Stimulated activated naive B cell treated with anti-CD40 and anti-IgM and Interleukin-4, amounts not matched to agents 10 μg/mL and 1 μg/mL and 100 μg/mL, for 72 hours (primary cell): ENCODE data around the gene IL1RL1.
A peak's percentile ranks its signal among the peaks of the same experiment; 100 is the strongest.
"Not testable (repeated sequence)": the region's sequence is repeated elsewhere in the genome, so short reads cannot be mapped to it uniquely, and the experiment has no call there.

ENCODE experiments used
- ATAC-seq, 2 donors: fragments of 150-1000 bp; cut with Tn5 transposase; replicated peaks; 2 replicates each; pipeline ENCODE4 v1.10.0; 2021; ENCODE audit warnings: moderate library complexity in 1 of 2
- DNase-seq: peaks from one replicate; pipeline ENCODE4 v3.0.0; 2021
- H3K27ac Mint-ChIP-seq: one replicate; pipeline ENCODE4 v1.8.0; 2022; ENCODE audit warnings: mild to moderate bottlenecking, mixed read lengths
- H3K27me3 Mint-ChIP-seq, 2 donors: one replicate each; pipeline ENCODE4 v1.8.0; 2022; ENCODE audit warnings: mixed read lengths in 2 of 2
- H3K36me3 Mint-ChIP-seq, 2 donors: one replicate each; pipeline ENCODE4 v1.8.0; 2022; ENCODE audit warnings: mixed read lengths in 2 of 2, mild to moderate bottlenecking in 1 of 2
- H3K4me1 Mint-ChIP-seq, 2 donors: one replicate each; pipeline ENCODE4 v1.8.0; 2022; ENCODE audit warnings: mixed read lengths in 2 of 2, mild to moderate bottlenecking in 1 of 2
- H3K4me3 Mint-ChIP-seq, 2 donors: one replicate each; pipeline ENCODE4 v1.8.0; 2022; ENCODE audit warnings: mild to moderate bottlenecking in 2 of 2, mixed read lengths in 2 of 2, moderate library complexity in 1 of 2
- H3K9me3 Mint-ChIP-seq, 2 donors: one replicate each; pipeline ENCODE4 v1.8.0; 2022; ENCODE audit warnings: mixed read lengths in 2 of 2, mild to moderate bottlenecking in 1 of 2

IL1RL1 gene

DNA sequence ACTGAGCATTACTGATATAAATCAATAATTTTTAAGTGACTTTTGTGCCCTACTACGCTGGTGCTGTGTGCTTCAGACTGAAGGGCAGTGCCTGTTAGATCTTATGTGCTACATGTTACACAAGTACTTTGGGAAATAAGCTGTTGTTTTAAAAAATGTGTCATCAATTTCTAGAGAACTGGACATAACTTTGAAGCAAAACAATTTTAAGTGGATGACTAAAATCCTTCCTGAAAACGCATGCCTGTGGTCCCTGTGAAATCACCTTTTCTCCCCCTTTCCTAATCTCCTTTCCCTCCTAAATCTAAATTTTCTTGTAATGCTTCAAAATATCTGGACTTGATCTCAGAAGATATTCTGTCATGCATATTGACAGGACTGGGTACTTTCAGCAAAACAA lies 7.1 kb upstream of the IL1RL1 start:
- H3K9me3 Mint-ChIP-seq, result no peaks in the 10 kb centered on the region
- no peaks in the 10 kb centered on the region for H3K36me3 Mint-ChIP-seq
- H3K27me3 Mint-ChIP-seq, result peaks cover 29 to 38% of the 10 kb centered on the region in 2 donors
- H3K4me3 Mint-ChIP-seq, result peak overlapping the region in 1 of 2 donors; percentile 12
- DNase-seq (no peak), ATAC-seq (no peak)
- peaks cover 15 to 28% of the 10 kb centered on the region in 2 donors for H3K4me1 Mint-ChIP-seq
- no peak overlapping the region for H3K27ac Mint-ChIP-seq

DNA sequence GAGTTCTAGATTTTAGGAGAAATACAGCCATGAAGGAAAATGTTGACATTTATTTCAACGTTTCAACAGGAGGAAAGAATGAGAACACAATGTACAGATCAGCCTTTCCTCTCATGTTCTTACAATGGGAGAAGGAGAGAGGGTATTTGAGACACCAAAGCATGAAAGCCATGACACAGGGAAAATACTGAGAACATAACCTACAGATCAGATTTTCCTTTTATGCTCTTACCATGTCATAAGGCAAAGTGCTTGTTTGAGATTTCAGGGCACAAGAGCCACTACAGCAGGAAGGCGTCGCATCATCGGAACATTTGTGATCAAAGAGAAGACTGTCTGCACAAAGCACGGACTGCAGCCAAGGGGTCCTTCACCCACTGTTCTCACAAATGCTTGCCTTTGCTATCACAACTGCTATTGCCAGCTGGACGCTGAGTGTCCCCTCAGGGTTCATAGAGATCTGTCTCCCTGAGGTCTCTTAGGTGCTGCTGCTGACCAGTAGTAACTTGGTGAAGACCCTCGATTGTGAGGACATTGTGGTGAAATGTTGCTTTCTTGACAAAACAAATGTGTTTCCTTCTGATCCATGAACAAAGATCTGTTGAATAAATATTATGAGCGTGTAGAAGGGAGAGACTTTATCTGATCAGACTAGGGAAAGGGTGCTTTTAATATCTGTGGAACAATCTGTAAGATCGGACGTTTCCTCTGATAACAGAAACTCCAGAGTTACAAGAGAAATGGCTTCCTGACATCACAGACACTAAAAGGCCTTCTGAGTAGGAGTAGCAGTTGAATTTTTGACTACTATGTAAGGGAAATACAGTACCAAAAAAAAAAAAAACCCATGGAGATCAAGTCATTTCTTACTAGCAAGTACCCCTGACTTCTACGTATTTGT lies 6.4 kb upstream of the IL1RL1 start:
- Mint-ChIP-seq H3K36me3 (no peaks in the 10 kb centered on the region), H3K4me3 (no peak overlapping the region), H3K9me3 (no peaks in the 10 kb centered on the region), H3K4me1 (peaks cover 15 to 28% of the 10 kb centered on the region in 2 donors), H3K27ac (no peak overlapping the region), H3K27me3 (peaks cover 34 to 35% of the 10 kb centered on the region in 2 donors)
- DNase-seq, result no peak
- ATAC-seq, result no peak

DNA sequence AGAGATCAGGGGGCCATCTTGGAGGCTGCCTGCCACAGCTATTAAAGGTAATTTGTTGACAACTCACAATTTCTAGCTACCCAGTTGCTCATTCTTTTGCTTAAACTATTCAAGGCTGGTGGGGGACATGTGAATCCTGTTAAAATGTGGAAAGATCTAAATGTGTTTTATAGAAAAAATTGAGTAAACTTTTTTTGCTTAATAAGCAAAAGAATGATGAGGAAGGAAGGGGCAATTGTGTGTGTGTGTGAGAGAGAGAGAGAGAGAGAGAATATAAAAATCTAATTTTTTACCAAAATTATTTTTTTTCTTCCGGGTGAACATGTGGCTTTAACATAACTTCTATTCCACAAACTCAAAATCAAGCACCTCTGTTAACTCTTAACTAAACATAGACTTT lies 5.2 kb upstream of the IL1RL1 start:
- Mint-ChIP-seq H3K4me3 (no peak overlapping the region), H3K36me3 (no peaks in the 10 kb centered on the region)

DNA sequence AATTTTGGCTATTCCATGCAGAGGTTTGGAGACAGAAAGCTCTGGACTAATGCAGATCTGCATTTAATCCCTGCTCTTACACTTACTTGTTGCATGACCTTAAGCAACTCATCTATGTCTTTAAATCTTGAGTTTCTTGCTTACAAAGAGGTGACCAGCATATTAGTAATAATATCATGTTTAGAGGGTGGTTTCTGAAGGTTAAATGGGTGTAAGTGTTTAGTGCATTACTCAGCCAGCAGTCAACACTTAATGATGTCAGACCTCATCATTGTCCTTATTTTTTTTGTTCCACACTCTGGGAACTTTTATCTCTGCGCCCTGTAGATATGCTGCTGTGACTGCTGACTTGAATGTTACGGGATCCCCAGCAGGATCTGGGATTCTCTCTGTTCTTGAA lies 1.7 kb downstream of the IL1RL1 start:
- no peak for ATAC-seq
- no peaks in the 10 kb centered on the region for H3K36me3 Mint-ChIP-seq
- H3K9me3 Mint-ChIP-seq, result no peaks in the 10 kb centered on the region
- H3K27me3 Mint-ChIP-seq, result peaks cover 6 to 11% of the 10 kb centered on the region in 2 donors
- H3K27ac Mint-ChIP-seq, result no peak overlapping the region
- H3K4me3 Mint-ChIP-seq, result no peak overlapping the region
- H3K4me1 Mint-ChIP-seq, result no peaks in the 10 kb centered on the region
- DNase-seq, result no peak

More for the DNA sequence above, 5.2 kb upstream of the IL1RL1 start:
- DNase-seq (no peak), ATAC-seq (no peak)
- no peaks in the 10 kb centered on the region for H3K9me3 Mint-ChIP-seq
- H3K27ac Mint-ChIP-seq, result no peak overlapping the region
- H3K4me1 Mint-ChIP-seq, result peaks cover 14 to 25% of the 10 kb centered on the region in 2 donors
- H3K27me3 Mint-ChIP-seq, result peaks cover 29 to 35% of the 10 kb centered on the region in 2 donors

DNA sequence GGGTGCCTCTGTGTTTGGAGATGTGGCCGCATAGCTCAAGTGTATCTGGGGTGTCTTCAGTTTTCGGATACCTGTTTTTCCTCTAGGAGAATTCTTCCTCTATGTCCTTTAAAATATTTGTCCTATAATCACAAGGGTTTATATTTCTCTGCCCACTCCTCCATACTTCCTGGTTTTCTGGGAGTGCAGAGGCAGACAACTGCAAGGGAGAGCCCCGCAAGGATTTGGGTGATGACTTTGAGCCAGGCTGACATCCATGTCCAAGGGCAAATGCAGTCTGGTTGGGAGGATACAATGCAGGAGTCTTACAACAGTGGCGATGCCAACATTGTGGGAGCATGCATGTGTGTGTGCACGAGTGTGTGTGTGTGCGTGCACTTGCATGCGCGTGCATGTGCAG lies 2.1 kb downstream of the IL1RL1 start:
- no peak overlapping the region for H3K27ac Mint-ChIP-seq
- no peak overlapping the region for H3K4me3 Mint-ChIP-seq
- no peak for ATAC-seq
- H3K36me3 Mint-ChIP-seq, result no peaks in the 10 kb centered on the region
- no peaks in the 10 kb centered on the region for H3K4me1 Mint-ChIP-seq
- H3K27me3 Mint-ChIP-seq, result peaks cover 2 to 11% of the 10 kb centered on the region in 2 donors
- DNase-seq, result no peak
- no peaks in the 10 kb centered on the region for H3K9me3 Mint-ChIP-seq

DNA sequence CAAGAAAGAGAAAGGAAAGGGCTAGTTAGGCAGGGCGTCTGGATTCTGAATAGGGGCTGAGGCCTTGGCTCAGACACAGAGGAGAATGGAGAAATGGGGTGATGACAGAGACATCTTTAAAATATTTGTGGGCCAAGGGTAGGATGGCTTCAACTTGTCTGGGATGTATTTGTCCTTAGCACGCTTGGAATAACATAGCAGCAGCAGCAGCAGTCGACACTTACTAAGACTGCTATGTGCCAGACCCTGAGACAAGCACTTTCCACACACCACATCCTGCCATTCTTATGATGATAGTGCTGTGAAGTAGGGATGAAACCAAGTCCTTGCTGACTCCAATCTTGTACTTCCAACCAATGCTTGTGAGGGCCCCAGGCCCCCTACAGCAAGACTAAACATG lies 2.6 kb downstream of the IL1RL1 start:
- Mint-ChIP-seq H3K36me3 (no peaks in the 10 kb centered on the region), H3K4me3 (no peak overlapping the region), H3K9me3 (no peaks in the 10 kb centered on the region), H3K4me1 (no peaks in the 10 kb centered on the region), H3K27me3 (peaks cover 0 to 11% of the 10 kb centered on the region in 2 donors), H3K27ac (no peak overlapping the region)
- no peak for ATAC-seq
- DNase-seq, result no peak

DNA sequence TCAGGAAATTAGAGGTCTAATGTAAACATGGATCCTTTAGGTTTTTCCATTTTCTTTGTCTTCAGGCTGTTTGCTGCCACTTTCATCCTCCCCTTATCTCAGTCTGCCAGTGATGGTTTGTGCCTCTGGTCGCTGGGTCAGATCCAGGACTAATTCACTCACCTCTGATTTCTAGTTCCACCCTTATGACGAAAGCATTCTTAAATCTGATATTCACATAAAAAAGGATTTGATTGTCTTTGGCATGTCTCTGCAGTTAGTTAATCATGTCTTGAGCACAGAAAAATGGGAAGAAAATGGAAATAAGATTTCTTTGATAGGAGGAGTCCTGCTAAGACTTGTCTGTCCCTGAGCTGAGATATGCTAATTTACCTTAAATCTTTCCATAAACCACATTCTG lies 4.6 kb downstream of the IL1RL1 start:
- Mint-ChIP-seq H3K4me1 (no peaks in the 10 kb centered on the region), H3K36me3 (no peaks in the 10 kb centered on the region), H3K4me3 (no peak overlapping the region), H3K27me3 (no peaks in the 10 kb centered on the region), H3K27ac (no peak overlapping the region), H3K9me3 (no peaks in the 10 kb centered on the region)
- DNase-seq (no peak), ATAC-seq (no peak)

DNA sequence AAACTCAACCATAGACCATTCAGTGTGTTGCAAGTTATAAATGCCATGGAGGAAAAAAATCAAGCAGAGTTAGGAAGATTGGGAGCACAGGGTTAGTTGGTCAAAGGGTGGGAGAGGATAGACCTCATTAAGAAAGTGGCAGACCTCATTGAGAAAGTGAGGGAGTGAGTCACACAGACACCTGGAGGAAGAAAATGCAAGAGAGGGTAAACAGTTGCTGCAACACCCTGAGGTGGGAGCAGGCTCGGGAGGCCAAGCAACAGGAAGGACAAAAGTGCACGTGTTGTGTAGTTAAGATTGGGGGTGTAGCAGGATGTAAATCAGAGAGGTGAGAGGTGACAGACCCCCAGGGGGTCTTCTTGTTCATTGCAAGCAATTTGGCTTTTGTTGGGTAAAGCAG lies 6.4 kb downstream of the IL1RL1 start:
- H3K9me3 Mint-ChIP-seq, result no peaks in the 10 kb centered on the region
- no peak overlapping the region for H3K4me3 Mint-ChIP-seq
- no peaks in the 10 kb centered on the region for H3K36me3 Mint-ChIP-seq
- ATAC-seq (no peak), DNase-seq (no peak)
- H3K4me1 Mint-ChIP-seq, result no peaks in the 10 kb centered on the region
- no peak overlapping the region for H3K27ac Mint-ChIP-seq
- H3K27me3 Mint-ChIP-seq, result peaks cover 0 to 4% of the 10 kb centered on the region in 2 donors

DNA sequence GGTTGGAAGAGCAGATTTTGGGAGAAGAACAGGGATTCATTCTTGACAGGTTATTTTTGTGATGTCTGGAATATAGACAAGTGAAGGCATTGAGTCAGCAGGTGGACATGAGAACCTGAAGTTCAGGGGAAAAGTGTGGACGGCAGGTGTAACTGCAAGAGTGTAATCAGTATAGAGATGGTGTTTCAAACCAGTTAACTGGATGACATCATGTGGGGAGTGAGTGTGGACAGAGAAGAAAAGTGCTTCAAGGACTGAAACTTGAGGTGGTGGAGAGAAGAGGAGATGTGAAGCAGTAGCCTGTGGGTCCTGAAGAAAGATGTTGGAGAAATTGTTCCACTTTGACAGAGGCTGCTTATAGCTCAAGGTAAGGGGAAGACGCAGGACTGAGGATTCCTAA lies 7.1 kb downstream of the IL1RL1 start:
- H3K9me3 Mint-ChIP-seq, result peaks cover 0 to 1% of the 10 kb centered on the region in 2 donors
- H3K27me3 Mint-ChIP-seq, result peaks cover 0 to 4% of the 10 kb centered on the region in 2 donors
- DNase-seq (no peak), ATAC-seq (no peak)
- H3K4me1 Mint-ChIP-seq, result no peaks in the 10 kb centered on the region
- H3K4me3 Mint-ChIP-seq, result no peak overlapping the region
- H3K27ac Mint-ChIP-seq, result no peak overlapping the region
- no peaks in the 10 kb centered on the region for H3K36me3 Mint-ChIP-seq

DNA sequence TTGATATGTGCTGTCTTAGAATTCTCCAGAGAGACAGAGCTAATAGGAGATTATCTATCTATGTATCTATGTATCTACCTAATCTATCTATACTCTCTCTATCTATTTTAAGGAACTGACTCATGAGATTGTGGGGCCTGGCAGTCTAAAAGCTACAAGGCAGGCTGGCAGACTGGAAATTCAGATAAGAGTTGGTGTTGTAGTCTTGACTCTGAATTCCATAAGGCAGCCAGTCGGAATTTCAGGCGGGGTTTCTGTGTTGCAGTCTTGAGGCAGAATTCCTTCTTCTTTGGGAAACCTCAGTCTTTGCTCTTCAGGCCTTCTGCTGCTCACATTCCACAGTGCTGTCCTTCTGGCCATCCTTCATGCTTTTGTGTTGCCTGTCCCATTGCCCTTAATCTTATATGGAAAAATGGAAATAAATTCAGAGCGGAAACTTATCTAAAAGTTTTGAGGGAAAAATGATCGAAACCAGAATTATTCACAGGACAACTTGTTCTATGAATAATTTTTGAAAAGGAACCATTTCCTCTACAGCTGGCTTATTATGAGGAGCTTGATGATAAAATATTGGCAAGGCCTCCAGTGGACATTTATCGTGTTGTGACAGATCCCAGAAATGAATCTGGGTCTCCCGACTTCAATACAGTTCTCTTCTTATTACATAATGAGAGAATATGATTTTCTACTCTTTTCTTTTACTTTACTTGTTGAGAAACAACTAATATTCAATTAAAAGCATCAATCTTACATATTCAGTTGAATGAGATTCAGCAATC lies 10.8 kb downstream of the IL1RL1 start:
- peaks cover 0 to 1% of the 10 kb centered on the region in 2 donors for H3K9me3 Mint-ChIP-seq
- ATAC-seq, result no peak
- DNase-seq, result no peak
- no peak overlapping the region for H3K27ac Mint-ChIP-seq
- H3K4me3 Mint-ChIP-seq, result no peak overlapping the region
- no peaks in the 10 kb centered on the region for H3K36me3 Mint-ChIP-seq
- H3K27me3 Mint-ChIP-seq, result peaks cover 8 to 17% of the 10 kb centered on the region in 2 donors
- H3K4me1 Mint-ChIP-seq, result peaks cover 0 to 2% of the 10 kb centered on the region in 2 donors

DNA sequence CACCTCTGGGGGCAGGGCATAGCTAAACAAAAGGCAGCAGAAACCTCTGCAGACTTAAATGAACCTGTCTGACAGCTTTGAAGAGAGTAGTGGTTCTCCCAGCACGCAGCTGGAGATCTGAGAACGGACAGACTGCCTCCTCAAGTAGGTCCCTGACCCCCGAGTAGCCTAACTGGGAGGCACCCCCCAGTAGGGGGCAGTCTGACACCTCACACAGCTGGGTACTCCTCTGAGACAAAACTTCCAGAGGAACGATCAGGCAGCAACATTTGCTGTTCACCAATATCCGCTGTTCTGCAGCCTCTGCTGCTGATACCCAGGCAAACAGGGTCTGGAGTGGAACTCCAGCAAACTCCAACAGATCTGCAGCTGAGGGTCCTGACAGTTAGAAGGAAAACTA lies 13.6 kb downstream of the IL1RL1 start:
- DNase-seq, H3K36me3 Mint-ChIP-seq: not testable (repeated sequence)

DNA sequence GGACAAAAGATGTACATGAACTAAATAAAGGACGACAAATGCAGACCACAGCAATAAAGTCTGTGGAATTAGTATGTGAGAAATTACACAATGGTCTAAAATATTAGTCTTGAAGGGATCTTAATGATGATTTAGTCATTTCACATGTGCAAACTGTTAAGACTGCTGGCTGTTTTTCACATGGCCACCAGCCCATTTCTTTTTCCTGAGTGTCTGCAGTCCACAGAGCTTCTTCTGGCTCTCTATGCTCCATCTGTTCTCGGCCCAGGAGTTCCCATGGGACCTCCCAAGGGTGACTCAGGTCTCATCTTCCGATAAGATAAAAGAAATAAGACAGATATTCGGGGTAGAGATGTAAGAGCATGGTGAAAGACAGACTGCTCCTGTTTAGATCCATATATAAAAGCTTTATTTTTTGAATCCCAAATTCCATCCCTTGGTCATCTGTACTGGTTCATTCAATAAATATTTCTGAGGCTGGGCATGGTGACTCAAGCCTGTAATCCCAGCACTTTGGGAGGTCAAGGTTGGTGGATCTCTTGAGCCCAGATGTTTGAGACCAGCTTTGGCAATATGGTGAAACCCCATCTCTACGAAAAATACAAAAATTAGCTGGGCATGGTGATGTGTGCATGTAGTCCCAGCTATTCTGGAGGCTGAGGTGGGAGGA lies 20.1 kb downstream of the IL1RL1 start:
- H3K9me3 Mint-ChIP-seq, result peaks cover 0 to 1% of the 10 kb centered on the region in 2 donors
- H3K27me3 Mint-ChIP-seq, result peaks cover 23 to 26% of the 10 kb centered on the region in 2 donors
- no peak overlapping the region for H3K4me3 Mint-ChIP-seq
- H3K36me3 Mint-ChIP-seq, result no peaks in the 10 kb centered on the region
- H3K4me1 Mint-ChIP-seq, result no peaks in the 10 kb centered on the region
- no peak overlapping the region for H3K27ac Mint-ChIP-seq
- no peak for DNase-seq
- no peak for ATAC-seq

More for the DNA sequence above, 13.6 kb downstream of the IL1RL1 start:
- not testable (repeated sequence) for H3K27ac Mint-ChIP-seq, H3K4me3 Mint-ChIP-seq, H3K4me1 Mint-ChIP-seq, ATAC-seq, H3K9me3 Mint-ChIP-seq
- peaks cover 13 to 23% of the 10 kb centered on the region in 2 donors for H3K27me3 Mint-ChIP-seq

DNA sequence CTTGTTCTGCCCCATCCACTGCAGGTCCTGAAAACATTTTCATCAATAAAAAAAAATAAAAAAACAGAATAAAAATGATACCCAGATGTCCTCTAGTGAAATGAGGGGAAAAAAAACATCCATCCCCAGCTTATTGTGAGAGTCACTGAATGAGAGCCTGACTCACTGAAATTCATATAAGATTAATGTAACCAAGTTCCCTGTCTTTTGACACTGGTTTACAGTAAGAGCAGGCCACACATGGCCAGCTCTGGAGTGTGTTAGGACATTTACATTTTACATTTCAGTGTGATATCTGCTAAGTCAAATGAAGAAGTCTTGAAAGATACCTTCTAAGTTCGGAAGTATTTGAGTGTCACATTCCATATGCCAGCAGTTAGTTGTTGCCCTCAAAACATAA lies 23.1 kb downstream of the IL1RL1 start:
- no peaks in the 10 kb centered on the region for H3K36me3 Mint-ChIP-seq
- no peak overlapping the region for H3K4me3 Mint-ChIP-seq
- no peaks in the 10 kb centered on the region for H3K4me1 Mint-ChIP-seq
- H3K9me3 Mint-ChIP-seq, result peaks cover 0 to 1% of the 10 kb centered on the region in 2 donors
- H3K27ac Mint-ChIP-seq, result no peak overlapping the region
- ATAC-seq (no peak), DNase-seq (no peak)
- H3K27me3 Mint-ChIP-seq, result peaks cover 13 to 14% of the 10 kb centered on the region in 2 donors

DNA sequence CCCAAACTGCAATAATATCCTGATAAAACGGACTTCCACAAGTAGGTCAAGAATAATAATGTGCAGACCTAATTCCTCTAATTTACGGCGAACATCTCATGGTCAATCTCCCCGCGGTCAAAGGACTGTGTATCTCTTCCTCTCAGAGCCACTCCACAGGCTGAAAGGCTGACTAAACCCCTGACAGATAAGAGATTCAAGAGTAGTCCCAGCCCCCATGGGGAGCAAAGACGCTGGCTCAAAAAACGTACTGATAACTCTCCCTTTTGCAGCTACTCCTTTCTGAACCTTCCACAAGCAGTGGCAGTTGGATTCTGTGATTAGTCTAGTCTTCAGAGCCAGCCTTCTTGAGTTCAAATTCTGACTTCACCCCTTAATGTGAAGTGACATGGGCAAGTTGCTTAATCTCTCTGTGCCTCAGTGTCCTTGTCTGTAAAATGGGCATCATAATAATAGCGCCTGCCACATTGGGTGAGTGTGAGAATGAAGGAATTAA lies 24.6 kb downstream of the IL1RL1 start:
- DNase-seq, result no peak
- Mint-ChIP-seq H3K4me1 (no peaks in the 10 kb centered on the region), H3K4me3 (no peak overlapping the region), H3K36me3 (no peaks in the 10 kb centered on the region), H3K27me3 (peaks cover 13 to 18% of the 10 kb centered on the region in 2 donors), H3K9me3 (peaks cover 0 to 1% of the 10 kb centered on the region in 2 donors), H3K27ac (no peak overlapping the region)
- ATAC-seq, result no peak
